GM10248 (cell line): ENCODE data around the gene ACOT7.

Experiments
- CTCF ChIA-PET: fragments of 300-600 bp; sonication (Branson Sonifier 250); formaldehyde crosslinking; extraction: SDS; loops from one replicate; lab custom pipeline; 2021; ENCODE audit warnings: antibody characterized with exemption; lab: Yijun Ruan, JAX
- POLR2A ChIA-PET: fragments of 350-650 bp; sonication (Branson Sonifier 250); formaldehyde crosslinking; extraction: SDS; loops from one replicate; lab custom pipeline; 2020; ENCODE audit warnings: antibody characterized with exemption; lab: Yijun Ruan, JAX
- DNase-seq: peaks from one replicate; pipeline ENCODE4 v3.0.0; 2012; ENCODE audit errors: extremely low spot score
- TF ChIP-seq, protein P1 (sequence below): IDR thresholded peaks from 2 replicates; pipeline ENCODE4 v1.5.1; 2012; ENCODE audit warnings: mild to moderate bottlenecking, low read depth; ENCODE audit errors: extremely low read depth, missing control alignments, control extremely low read depth

Gene ACOT7

DNA sequence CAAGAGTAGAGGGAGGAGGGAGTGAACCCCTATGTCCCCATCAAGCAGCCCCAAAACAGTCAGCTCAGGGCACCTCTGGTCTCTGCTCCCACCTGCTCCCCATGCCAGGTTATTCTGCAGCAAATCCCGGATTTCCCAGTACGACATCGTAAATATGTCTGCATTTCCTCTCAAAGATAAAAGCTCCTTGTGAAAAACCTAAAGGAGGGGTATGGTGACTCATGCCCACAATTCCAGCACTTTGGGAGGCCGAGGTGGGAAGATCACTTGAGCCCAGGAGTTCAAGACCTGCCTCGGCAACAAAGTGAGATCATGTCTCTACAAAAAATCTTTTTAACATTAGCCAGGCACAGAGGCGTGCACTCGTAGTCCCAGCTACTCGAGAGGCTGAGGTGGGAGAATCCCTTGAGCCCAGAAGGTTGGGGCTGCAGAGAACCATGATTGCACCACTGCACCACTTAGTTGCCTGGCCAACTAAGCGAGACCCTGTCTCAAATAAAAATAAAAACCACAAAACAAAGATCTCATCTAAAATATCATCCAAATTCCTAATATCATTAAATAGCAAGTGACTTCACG is 7.1 kb downstream of the ACOT7 start:
- no peak for DNase-seq
- TF ChIP-seq, protein P1, sequence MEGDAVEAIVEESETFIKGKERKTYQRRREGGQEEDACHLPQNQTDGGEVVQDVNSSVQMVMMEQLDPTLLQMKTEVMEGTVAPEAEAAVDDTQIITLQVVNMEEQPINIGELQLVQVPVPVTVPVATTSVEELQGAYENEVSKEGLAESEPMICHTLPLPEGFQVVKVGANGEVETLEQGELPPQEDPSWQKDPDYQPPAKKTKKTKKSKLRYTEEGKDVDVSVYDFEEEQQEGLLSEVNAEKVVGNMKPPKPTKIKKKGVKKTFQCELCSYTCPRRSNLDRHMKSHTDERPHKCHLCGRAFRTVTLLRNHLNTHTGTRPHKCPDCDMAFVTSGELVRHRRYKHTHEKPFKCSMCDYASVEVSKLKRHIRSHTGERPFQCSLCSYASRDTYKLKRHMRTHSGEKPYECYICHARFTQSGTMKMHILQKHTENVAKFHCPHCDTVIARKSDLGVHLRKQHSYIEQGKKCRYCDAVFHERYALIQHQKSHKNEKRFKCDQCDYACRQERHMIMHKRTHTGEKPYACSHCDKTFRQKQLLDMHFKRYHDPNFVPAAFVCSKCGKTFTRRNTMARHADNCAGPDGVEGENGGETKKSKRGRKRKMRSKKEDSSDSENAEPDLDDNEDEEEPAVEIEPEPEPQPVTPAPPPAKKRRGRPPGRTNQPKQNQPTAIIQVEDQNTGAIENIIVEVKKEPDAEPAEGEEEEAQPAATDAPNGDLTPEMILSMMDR: no peak
- ChIA-PET CTCF (interaction anchor here (1.1 kb wide), 1 partner anchor 142 kb away, joined by 3 read pairs; no protein-coding TSS in a partner anchor), POLR2A (no interaction called here)

DNA sequence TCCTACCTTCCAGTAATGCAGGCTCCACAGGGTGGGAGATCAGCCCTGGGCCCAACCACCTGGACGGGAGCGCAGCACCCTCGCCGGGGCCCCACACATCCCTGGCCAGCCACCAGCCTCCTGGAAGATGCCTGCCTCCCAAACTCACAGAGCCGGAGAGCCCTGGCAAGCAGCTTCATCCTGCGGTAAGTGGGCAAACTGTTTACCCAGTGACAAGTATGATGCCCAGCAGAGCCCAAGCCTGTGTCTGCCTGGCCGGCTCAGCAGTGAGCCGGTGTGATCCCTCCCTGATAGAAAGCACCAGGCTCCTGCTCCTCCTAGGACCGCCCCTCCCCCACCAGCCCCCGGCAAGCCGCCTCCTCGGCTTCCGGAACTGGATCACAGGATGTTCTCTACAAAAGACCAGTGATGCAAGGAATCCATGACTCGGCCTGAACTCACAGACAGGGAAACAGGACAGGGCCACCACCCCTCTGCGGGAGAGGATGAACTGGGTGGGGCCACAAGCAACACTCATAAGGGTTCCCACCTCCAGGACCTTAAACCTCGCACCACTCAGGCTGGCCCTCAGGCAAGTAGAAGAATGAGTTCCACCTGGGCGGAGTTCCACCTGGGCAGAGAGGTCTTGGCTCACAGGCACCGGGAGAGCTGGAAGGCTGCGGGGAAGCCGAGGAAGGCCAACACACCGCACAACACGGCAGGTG is 7.9 kb downstream of the ACOT7 start:
- ChIA-PET POLR2A (no interaction called here), CTCF (interaction anchor here (1.1 to 3.4 kb wide), 7 partner anchors 8 to 141 kb away, joined by 3 to 14 read pairs (median 8); partner anchors contain the start of gene ACOT7)

DNA sequence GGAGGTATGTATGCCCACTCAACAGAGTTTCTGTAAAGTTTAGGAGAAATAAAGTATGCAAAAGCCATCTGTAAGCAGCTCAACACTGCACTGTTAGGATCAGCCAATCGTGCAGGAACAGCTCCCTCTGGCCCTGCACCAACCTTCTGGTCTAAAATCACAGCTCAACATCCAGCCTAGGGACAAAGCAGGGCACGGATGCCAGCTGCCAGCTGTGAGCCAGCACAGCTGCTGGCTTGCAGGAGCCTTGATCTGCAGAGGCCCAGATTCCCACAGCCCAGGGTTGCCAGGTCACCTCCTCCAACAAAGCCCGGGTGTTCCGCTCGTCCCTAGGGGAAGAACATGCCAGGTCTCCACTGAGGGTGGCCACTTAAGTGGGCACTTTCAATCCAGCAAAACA is 8.6 kb downstream of the ACOT7 start:
- CTCF ChIA-PET: interaction anchor here (0.9 to 3.4 kb wide), 11 partner anchors 8 to 139 kb away, joined by 3 to 14 read pairs (median 3); partner anchors contain the start of gene ACOT7
- TF ChIP-seq, protein P1: no peak
- DNase-seq: no peak
- POLR2A ChIA-PET: no interaction called here

More for the DNA sequence above, 7.9 kb downstream of the ACOT7 start:
- TF ChIP-seq, protein P1: no peak
- DNase-seq: no peak

DNA sequence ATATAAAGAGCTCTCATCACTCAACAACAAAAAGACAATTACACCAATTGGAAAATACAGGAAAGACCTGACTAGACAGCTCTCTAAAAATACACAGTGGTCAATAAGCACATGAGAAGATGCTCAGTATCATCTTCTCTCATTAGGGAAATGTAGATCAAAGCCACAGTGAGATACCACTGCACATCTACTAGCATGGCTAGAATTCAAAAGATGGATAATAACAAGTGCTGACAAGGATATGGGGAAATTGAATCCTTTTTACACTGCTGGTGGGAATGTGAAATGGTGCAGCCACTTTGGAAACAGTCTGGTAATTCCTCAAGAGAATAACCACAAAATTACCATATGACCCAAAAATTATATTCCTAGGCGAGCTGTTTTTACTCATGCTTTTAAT is 9.4 kb downstream of the ACOT7 start:
- DNase-seq: no peak
- ChIA-PET POLR2A (no interaction called here), CTCF (interaction anchor here (0.9 to 3.4 kb wide), 11 partner anchors 10 to 138 kb away, joined by 3 to 14 read pairs (median 3); partner anchors contain the start of gene ACOT7)
- TF ChIP-seq, protein P1: no peak

DNA sequence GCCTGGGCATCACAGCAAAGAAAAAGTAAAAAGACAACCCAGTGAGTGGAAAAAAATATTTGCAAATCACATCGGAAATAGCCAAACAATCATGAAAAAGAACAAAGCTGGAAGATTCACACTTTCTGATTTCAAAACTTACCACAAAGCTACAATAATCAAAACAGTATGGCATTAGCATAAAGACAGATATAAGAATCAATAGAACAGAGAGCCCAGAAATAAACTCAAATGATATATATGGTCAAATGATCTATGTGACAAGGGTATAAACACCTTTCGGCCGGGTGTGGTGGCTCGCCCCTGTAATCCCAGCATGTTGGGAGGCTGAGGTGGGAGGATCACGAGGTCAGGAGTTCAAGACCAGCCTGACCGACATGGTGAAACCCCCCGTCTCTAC is 13.5 kb downstream of the ACOT7 start:
- TF ChIP-seq, protein P1: no peak
- ChIA-PET POLR2A (no interaction called here), CTCF (interaction anchor here (0.8 to 4.8 kb wide), 6 partner anchors 15 to 142 kb away, joined by 3 to 24 read pairs (median 4); no protein-coding TSS in a partner anchor)
- no peak for DNase-seq

DNA sequence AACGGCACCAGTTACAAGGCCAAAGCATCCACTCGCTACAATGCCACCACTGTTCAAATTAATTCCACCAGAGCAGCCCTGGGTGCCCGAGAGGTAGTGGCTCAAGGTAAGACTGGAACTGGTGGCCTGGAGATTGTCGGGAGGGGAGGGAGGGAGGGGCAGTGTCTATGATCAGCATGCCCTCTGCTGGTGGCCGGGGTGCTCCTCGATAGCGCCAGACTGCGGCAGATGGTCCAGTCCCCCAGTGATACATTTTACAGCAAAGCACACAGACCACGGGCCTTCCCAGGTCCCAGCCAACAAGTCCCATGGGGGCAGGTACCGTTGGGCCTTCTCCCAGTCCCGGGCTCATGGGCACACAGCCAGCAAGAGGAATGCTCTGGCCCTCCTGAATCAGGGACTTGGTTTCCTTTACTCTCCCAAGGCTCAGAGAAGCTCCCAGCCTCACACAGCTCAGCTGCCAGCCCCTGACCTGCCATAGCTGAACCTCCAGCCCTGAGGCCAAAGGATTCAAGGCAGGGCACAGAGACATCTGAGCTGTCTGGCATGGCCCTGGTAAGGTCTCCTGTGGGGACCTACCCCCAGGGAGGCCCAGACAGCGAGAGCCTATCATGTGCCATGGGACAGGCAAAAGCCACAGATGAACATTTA is 15.3 kb downstream of the ACOT7 start:
- ChIA-PET CTCF (interaction anchor here (1.1 to 4.8 kb wide), 5 partner anchors 10 to 45 kb away, joined by 3 to 24 read pairs (median 3); no protein-coding TSS in a partner anchor), POLR2A (no interaction called here)
- DNase-seq: no peak
- TF ChIP-seq, protein P1: no peak
